Measurements from ENCODE around the gene CATSPER1. TPM values are rescaled to one million over a fixed set of nuclear protein-coding genes. Genes with fewer than 3 reads are reported as not detected.

CATSPER1 gene
- total RNA-seq, 1 donor from 2014 or later: 0.29 TPM

GRCh38 chr11:66066751-66067150 is 40.5 kb upstream of the CATSPER1 start:
- Histone ChIP-seq H3K4me3 (ENCODE audit: low read depth, low read length) (no peak overlapping the region), H3K36me3 (ENCODE audit: control insufficient read depth, insufficient read depth, low read length) (peaks cover 6% of the 10 kb centered on the region), H3K27me3 (ENCODE audit: control insufficient read depth, insufficient read depth, low read length) (no peaks in the 10 kb centered on the region)
- TF ChIP-seq CTCF (IDR thresholded peaks at IDR 0.05; ENCODE audit: insufficient read depth, low read length, poor library complexity, severe bottlenecking): no peak
- DNase-seq (ENCODE audit: low read depth): no peak

- H3K27me3 ChIP-seq (ENCODE audit: control insufficient read depth, insufficient read depth, low read length): no peaks in the 10 kb centered on the region
- no peak for DNase-seq (ENCODE audit: low read depth)
- peaks cover 8% of the 10 kb centered on the region for H3K36me3 ChIP-seq (ENCODE audit: control insufficient read depth, insufficient read depth, low read length)
- H3K4me3 ChIP-seq (ENCODE audit: low read depth, low read length): no peak overlapping the region
- TF ChIP-seq CTCF (IDR thresholded peaks at IDR 0.05; ENCODE audit: insufficient read depth, low read length, poor library complexity, severe bottlenecking): no peak
Measured at GRCh38 chr11:66064571-66064970, 38.3 kb upstream of the CATSPER1 start.

- H3K36me3 ChIP-seq (ENCODE audit: control insufficient read depth, insufficient read depth, low read length): peaks cover 7% of the 10 kb centered on the region
Measured at GRCh38 chr11:66063900-66064299, 37.6 kb upstream of the CATSPER1 start.

GRCh38 chr11:66062408-66062807 is 36.1 kb upstream of the CATSPER1 start:
- no peak for TF ChIP-seq CTCF (IDR thresholded peaks at IDR 0.05; ENCODE audit: insufficient read depth, low read length, poor library complexity, severe bottlenecking)
- DNase-seq (ENCODE audit: low read depth): no peak
- Histone ChIP-seq H3K4me3 (ENCODE audit: low read depth, low read length) (no peak overlapping the region), H3K27me3 (ENCODE audit: control insufficient read depth, insufficient read depth, low read length) (no peaks in the 10 kb centered on the region), H3K36me3 (ENCODE audit: control insufficient read depth, insufficient read depth, low read length) (peaks cover 8% of the 10 kb centered on the region)

More at GRCh38 chr11:66063900-66064299, 37.6 kb upstream of the CATSPER1 start:
- no peaks in the 10 kb centered on the region for H3K27me3 ChIP-seq (ENCODE audit: control insufficient read depth, insufficient read depth, low read length)
- TF ChIP-seq CTCF (IDR thresholded peaks at IDR 0.05; ENCODE audit: insufficient read depth, low read length, poor library complexity, severe bottlenecking): no peak
- no peak for DNase-seq (ENCODE audit: low read depth)
- H3K4me3 ChIP-seq (ENCODE audit: low read depth, low read length): no peak overlapping the region

GRCh38 chr11:66061268-66061667 is 35.0 kb upstream of the CATSPER1 start:
- no peak for TF ChIP-seq CTCF (IDR thresholded peaks at IDR 0.05; ENCODE audit: insufficient read depth, low read length, poor library complexity, severe bottlenecking)
- Histone ChIP-seq H3K4me3 (ENCODE audit: low read depth, low read length) (no peak overlapping the region), H3K27me3 (ENCODE audit: control insufficient read depth, insufficient read depth, low read length) (no peaks in the 10 kb centered on the region), H3K36me3 (ENCODE audit: control insufficient read depth, insufficient read depth, low read length) (peaks cover 9% of the 10 kb centered on the region)
- DNase-seq (ENCODE audit: low read depth): no peak

GRCh38 chr11:66059966-66060680 is 33.8 kb upstream of the CATSPER1 start:
- peaks cover 9% of the 10 kb centered on the region for H3K36me3 ChIP-seq (ENCODE audit: control insufficient read depth, insufficient read depth, low read length)

More at GRCh38 chr11:66059966-66060680, 33.8 kb upstream of the CATSPER1 start:
- TF ChIP-seq CTCF (IDR thresholded peaks at IDR 0.05; ENCODE audit: insufficient read depth, low read length, poor library complexity, severe bottlenecking): no peak
- Histone ChIP-seq H3K4me3 (ENCODE audit: low read depth, low read length) (no peak overlapping the region), H3K27me3 (ENCODE audit: control insufficient read depth, insufficient read depth, low read length) (no peaks in the 10 kb centered on the region)
- DNase-seq (ENCODE audit: low read depth): no peak

Measured in kidney epithelial cell (primary cell).